Gastrocnemius medialis (tissue), 4 donors: ENCODE results near the gene CXCL1. TPM values are rescaled to one million over a fixed set of nuclear protein-coding genes. Genes with fewer than 3 reads are reported as not detected.

ENCODE experiments used
- ATAC-seq, 2 donors: fragments of 150-250 bp; one replicate each; pipeline ENCODE4 v1.9.1; 2016
- DNase-seq, 2 donors: peaks; one replicate each; pipeline ENCODE4 v3.0.0-alpha.2; 2019
- H3K27ac ChIP-seq, 4 donors: fragments of 200-600 bp; sonication (generic); 1 replicate in 1 of 4; 2 replicates in 3 of 4; pipeline ENCODE4 v1.5.1; 2016 to 2018; ENCODE audit warnings: mild to moderate bottlenecking in 2 of 4, moderate library complexity in 1 of 4
- H3K27me3 ChIP-seq, 3 donors: fragments of 200-600 bp; sonication (generic) in 2 of 3; 1 replicate in 1 of 3; 2 replicates in 2 of 3; pipeline versions ENCODE4 v1.5.1 to v1.6.0; 2016 to 2019; ENCODE audit warnings: mild to moderate bottlenecking in 1 of 3, moderate library complexity in 1 of 3
- H3K36me3 ChIP-seq, 2 donors: fragments of 200-600 bp; sonication (generic) in 1 of 2; one replicate each; pipeline ENCODE4 v1.5.1; 2017 to 2018
- H3K4me1 ChIP-seq, 2 donors: fragments of 200-600 bp; sonication (generic) in 1 of 2; one replicate each; pipeline ENCODE4 v1.5.1; 2016 to 2017; ENCODE audit warnings: mild to moderate bottlenecking in 2 of 2
- H3K4me3 ChIP-seq, 4 donors: fragments of 200-600 bp; sonication (generic) in 3 of 4; 1 replicate in 1 of 4; 2 replicates in 3 of 4; pipeline ENCODE4 v1.5.1; 2016 to 2019; ENCODE audit warnings: mild to moderate bottlenecking in 2 of 4
- H3K9me3 ChIP-seq, 3 donors: fragments of 200-600 bp; sonication (generic) in 2 of 3; 1 replicate in 1 of 3; 2 replicates in 2 of 3; pipeline ENCODE4 v1.5.1; 2016 to 2019
- POLR2A ChIP-seq, 2 donors: fragments of 450-650 bp; IDR thresholded peaks; one replicate each; pipeline ENCODE4 v1.6.1; 2017; ENCODE audit warnings: antibody characterized with exemption in 2 of 2, mild to moderate bottlenecking in 2 of 2, moderate library complexity in 2 of 2
- in situ Hi-C, 4 donors: fragments of 200-750 bp; cut with MboI; loops; one replicate each; pipeline versions ENCODE4 v1.15.0 to v1.8.0; 2017; ENCODE audit warnings: low sequenced_read_pairs in 4 of 4
- intact Hi-C: fragments of 100-400 bp; cut with DNase I; formaldehyde crosslinking; loops from one replicate; pipeline ENCODE4 v1.15.1; 2023; ENCODE audit warnings: low total_unique reads
- total RNA-seq, 4 donors: library from RNA; depleted of rRNA; stranded (reverse); fragments of >200 nt; gene quantifications; one replicate each; pipeline versions ENCODE4 v1.1.0 to v1.2.3, GENCODE V29; 2016
- TF ChIP-seq, protein P1 (sequence below), 5 experiments: fragments of 450-650 bp in 3 of 5; fragments of 200-600 bp in 2 of 5; sonication (generic) in 2 of 5; IDR thresholded peaks in 4 of 5; conservative IDR thresholded peaks in 1 of 5; 1 replicate in 4 of 5; 2 replicates in 1 of 5; pipeline ENCODE4 v1.5.1; 2016 to 2019; ENCODE audit warnings: antibody characterized with exemption in 5 of 5, mild to moderate bottlenecking in 3 of 5, moderate library complexity in 3 of 5

The CXCL1 gene
- total RNA-seq, 4 donors from 2014 or later, result 2.7 to 3.2 TPM; not detected in 2

- Histone ChIP-seq H3K36me3 (no peaks in the 10 kb centered on the region), H3K4me3 (no peak overlapping the region), H3K27me3 (no peaks in the 10 kb centered on the region), H3K27ac (no peak overlapping the region), H3K4me1 (no peaks in the 10 kb centered on the region), H3K9me3 (no peaks in the 10 kb centered on the region)
- ATAC-seq (no peak), DNase-seq (no peak)
- intact Hi-C loops (loop anchor here (5.0 kb wide), 1 partner anchor 257 kb away; no protein-coding TSS in a partner anchor), in situ Hi-C loops (loop anchor here in 1 of 4 donors (10.0 kb wide), 1 partner anchor 255 kb away; no protein-coding TSS in a partner anchor)
- no peak for TF ChIP-seq POLR2A (IDR thresholded peaks at IDR 0.05)
- TF ChIP-seq, protein P1, sequence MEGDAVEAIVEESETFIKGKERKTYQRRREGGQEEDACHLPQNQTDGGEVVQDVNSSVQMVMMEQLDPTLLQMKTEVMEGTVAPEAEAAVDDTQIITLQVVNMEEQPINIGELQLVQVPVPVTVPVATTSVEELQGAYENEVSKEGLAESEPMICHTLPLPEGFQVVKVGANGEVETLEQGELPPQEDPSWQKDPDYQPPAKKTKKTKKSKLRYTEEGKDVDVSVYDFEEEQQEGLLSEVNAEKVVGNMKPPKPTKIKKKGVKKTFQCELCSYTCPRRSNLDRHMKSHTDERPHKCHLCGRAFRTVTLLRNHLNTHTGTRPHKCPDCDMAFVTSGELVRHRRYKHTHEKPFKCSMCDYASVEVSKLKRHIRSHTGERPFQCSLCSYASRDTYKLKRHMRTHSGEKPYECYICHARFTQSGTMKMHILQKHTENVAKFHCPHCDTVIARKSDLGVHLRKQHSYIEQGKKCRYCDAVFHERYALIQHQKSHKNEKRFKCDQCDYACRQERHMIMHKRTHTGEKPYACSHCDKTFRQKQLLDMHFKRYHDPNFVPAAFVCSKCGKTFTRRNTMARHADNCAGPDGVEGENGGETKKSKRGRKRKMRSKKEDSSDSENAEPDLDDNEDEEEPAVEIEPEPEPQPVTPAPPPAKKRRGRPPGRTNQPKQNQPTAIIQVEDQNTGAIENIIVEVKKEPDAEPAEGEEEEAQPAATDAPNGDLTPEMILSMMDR (IDR thresholded peaks at IDR 0.05 in 4 of 5, conservative IDR thresholded peaks at IDR 0.05 in 1 of 5), result no peak
These were observed 50.5 kb downstream of the CXCL1 start for GRCh38 chr4:73919691-73920090.

Other genes starting within 250 kb of the CXCL1 start
- gene RASSF6, start 249.0 kb upstream of the CXCL1 start, total RNA-seq, result under 1 TPM in 2 of 4 donors, not detected in 2; 0.15 to 0.27 TPM
- 1 to 10 TPM in 2 of 4 donors, under 1 TPM in 2; 0.22 to 1.9 (median 1.3) TPM for gene CXCL8, start 128.8 kb upstream of the CXCL1 start, total RNA-seq
- gene CXCL6, start 32.7 kb upstream of the CXCL1 start, total RNA-seq, result 1 to 10 TPM in 1 of 4 donors, not detected in 3; 3.7 TPM
- gene PF4V1, start 16.1 kb upstream of the CXCL1 start, total RNA-seq, result not detected
- not detected for gene PF4, start 112.6 kb downstream of the CXCL1 start, total RNA-seq
- gene PPBP, start 118.8 kb downstream of the CXCL1 start, total RNA-seq, result not detected
- gene CXCL5, start 129.3 kb downstream of the CXCL1 start, total RNA-seq, result under 1 TPM in 1 of 4 donors, not detected in 3; 0.18 TPM
- gene CXCL3, start 169.3 kb downstream of the CXCL1 start, total RNA-seq, result under 1 TPM in 1 of 4 donors, not detected in 3; 0.84 TPM
- 10 to 100 TPM; 22.2 to 46.8 (median 30.5) TPM for gene CXCL2, start 229.8 kb downstream of the CXCL1 start, total RNA-seq